Measurements from ENCODE around the gene SRGAP3.

SRGAP3 gene

DNA sequence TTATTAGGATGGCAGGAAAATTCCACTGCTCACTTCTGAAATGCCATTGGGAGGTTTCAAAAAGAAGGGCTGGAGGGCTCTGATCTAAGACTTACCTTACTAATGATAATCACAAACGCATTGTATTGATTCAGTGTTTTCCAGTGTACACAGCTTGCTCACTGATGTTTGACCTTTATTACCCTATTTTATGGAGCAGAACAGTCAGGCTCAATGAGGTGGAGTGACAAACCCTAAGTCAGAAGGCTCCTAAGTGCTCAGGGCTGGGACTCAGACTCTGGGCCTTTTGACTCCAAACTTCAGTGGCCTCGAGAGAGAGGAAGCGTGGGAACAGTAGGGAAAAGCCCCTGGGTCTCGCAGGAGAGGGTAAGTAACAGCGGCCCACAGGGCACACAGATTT, 265.9 kb downstream of the SRGAP3 start:
- no peak for TF ChIP-seq ZFX (IDR thresholded peaks at IDR 0.05; ENCODE audit: borderline replicate concordance)
- TF ChIP-seq CTCF (IDR thresholded peaks at IDR 0.05), result no peak
- H3K27ac ChIP-seq, result no peak overlapping the region

- H3K27ac ChIP-seq, result no peak overlapping the region
Observed at GRCh38 chr3:8983026-8983425, 266.4 kb downstream of the SRGAP3 start.

GRCh38 chr3:8982509-8982908, 266.9 kb downstream of the SRGAP3 start:
- TF ChIP-seq ZFX (IDR thresholded peaks at IDR 0.05; ENCODE audit: borderline replicate concordance), result no peak
- no peak for TF ChIP-seq CTCF (IDR thresholded peaks at IDR 0.05)
- no peak overlapping the region for H3K27ac ChIP-seq

More at GRCh38 chr3:8983026-8983425, 266.4 kb downstream of the SRGAP3 start:
- no peak for TF ChIP-seq ZFX (IDR thresholded peaks at IDR 0.05; ENCODE audit: borderline replicate concordance)
- no peak for TF ChIP-seq CTCF (IDR thresholded peaks at IDR 0.05)

GRCh38 chr3:8981700-8982099, 267.7 kb downstream of the SRGAP3 start:
- H3K27ac ChIP-seq, result no peak overlapping the region

DNA sequence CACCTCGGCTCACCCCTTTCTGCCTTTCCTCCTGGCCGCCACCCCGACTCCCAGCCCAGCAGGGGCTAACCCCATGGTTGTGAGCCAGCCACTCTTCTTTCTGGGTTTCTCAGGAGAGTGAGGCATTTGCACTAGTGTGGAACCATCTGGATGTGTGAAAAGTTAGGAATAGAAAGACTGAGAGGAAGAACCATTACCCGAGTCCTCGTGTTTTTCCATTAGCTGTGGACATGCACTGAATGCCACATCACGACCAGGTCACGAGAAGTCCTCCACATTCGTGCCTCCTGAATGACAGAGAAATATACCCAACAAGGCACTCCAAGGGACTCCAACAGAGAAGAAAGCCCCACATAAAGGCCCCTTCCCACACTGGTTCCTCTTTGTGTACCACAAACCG, 268.1 kb downstream of the SRGAP3 start:
- H3K27ac ChIP-seq, result no peak overlapping the region
- TF ChIP-seq CTCF (IDR thresholded peaks at IDR 0.05) (no peak), ZFX (IDR thresholded peaks at IDR 0.05; ENCODE audit: borderline replicate concordance) (no peak)

More at GRCh38 chr3:8981700-8982099, 267.7 kb downstream of the SRGAP3 start:
- TF ChIP-seq CTCF (IDR thresholded peaks at IDR 0.05), result no peak
- no peak for TF ChIP-seq ZFX (IDR thresholded peaks at IDR 0.05; ENCODE audit: borderline replicate concordance)

DNA sequence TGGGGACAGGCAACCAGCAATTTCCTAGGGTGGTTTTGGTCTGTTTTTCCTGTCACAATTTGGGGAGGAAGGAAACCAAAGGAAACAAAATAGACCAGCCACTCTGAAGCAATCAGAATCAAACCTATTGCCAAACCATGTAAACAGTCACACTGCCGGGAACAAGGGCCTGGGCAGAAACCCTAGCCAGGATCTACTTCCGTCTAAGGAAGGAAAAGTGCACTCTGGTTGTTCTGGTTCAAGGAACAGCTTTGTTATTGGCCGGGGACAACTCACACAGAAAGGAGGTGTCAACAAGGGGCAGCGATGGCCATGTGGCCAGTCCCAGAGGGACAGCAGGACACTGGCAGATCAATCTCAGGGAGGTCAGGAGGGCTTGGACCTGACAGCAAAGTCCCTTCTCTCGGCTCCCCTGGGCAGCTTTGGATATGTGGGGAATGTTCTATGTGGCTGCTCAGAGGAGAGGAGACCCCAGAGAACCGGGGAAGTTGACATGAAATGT, 268.6 kb downstream of the SRGAP3 start:
- TF ChIP-seq ZFX (IDR thresholded peaks at IDR 0.05; ENCODE audit: borderline replicate concordance) (no peak), CTCF (IDR thresholded peaks at IDR 0.05) (no peak)
- H3K27ac ChIP-seq, result no peak overlapping the region

DNA sequence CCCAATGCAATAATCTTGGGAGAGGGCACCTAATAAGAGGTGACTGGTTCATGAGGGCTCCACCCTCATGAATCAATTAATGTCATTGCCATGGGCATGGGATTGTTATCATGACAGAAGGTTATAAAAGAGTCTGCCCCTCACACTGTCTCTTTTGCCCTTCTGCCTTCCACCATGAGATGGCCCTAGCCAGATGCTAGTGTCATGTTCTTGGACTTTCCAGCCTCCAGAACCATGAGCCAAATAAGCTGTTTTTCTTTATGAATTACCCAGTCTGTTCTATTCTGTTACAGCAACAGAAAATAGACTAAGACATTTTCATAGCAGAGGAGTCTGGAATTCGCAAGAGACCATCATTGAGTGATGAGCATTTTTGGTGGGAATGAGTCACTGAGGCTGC, 270.2 kb downstream of the SRGAP3 start:
- H3K27ac ChIP-seq, result no peak overlapping the region
- TF ChIP-seq CTCF (IDR thresholded peaks at IDR 0.05), result no peak
- TF ChIP-seq ZFX (IDR thresholded peaks at IDR 0.05; ENCODE audit: borderline replicate concordance), result no peak
